ENCODE results near the gene ECD. TPM values are rescaled to one million over a fixed set of nuclear protein-coding genes. Genes with fewer than 3 reads are reported as not detected.

The ECD gene
- polyA plus RNA-seq, 1 of the 3 experiments (the other 2 are of a cell fraction): 21.4 TPM

GRCh38 chr10:73167458-73167782, 388 bp downstream of the ECD start:
- no peaks in the 10 kb centered on the region for H3K9me2 ChIP-seq
- no peaks in the 10 kb centered on the region for H3K27me3 ChIP-seq (ENCODE audit: insufficient read depth)
- no peak for TF ChIP-seq RXRA (IDR thresholded peaks at IDR 0.05; ENCODE audit: borderline replicate concordance, low read depth)
- TF ChIP-seq RCOR1 (IDR thresholded peaks at IDR 0.05; ENCODE audit: low read length): no peak
- TF ChIP-seq REST (IDR thresholded peaks at IDR 0.05; ENCODE audit: low read depth, low read length): no peak
- TF ChIP-seq ZBTB33 (IDR thresholded peaks at IDR 0.05; ENCODE audit: borderline replicate concordance, low read depth): no peak
- TF ChIP-seq MAX (IDR thresholded peaks at IDR 0.05; ENCODE audit: low read depth): no peak
- TF ChIP-seq TCF12 (IDR thresholded peaks at IDR 0.05): no peak
- no peak for TF ChIP-seq RAD21 (IDR thresholded peaks at IDR 0.05; ENCODE audit: low read length)
- TF ChIP-seq CTCF (IDR thresholded peaks at IDR 0.05): no peak
- no peak for TF ChIP-seq JUND (IDR thresholded peaks at IDR 0.05)
- TF ChIP-seq EZH2phosphoT487 (IDR thresholded peaks at IDR 0.05; ENCODE audit: borderline replicate concordance, low read depth): no peak
- no peak for TF ChIP-seq NRF1 (IDR thresholded peaks at IDR 0.05; ENCODE audit: low read depth, low read length)
- no peak for TF ChIP-seq EP300 (IDR thresholded peaks at IDR 0.05; ENCODE audit: borderline replicate concordance in 1 of 2, low read depth in 1 of 2, low read length in 1 of 2)
- no peak for TF ChIP-seq MEF2A (IDR thresholded peaks at IDR 0.05; ENCODE audit: borderline replicate concordance, low read depth)
- no peak for TF ChIP-seq FOXJ3 (CRISPR knock-in tag; IDR thresholded peaks at IDR 0.05)
- no peak for TF ChIP-seq FOSL2 (IDR thresholded peaks at IDR 0.05; ENCODE audit: borderline replicate concordance, low read depth)
- TF ChIP-seq SMC3 (IDR thresholded peaks at IDR 0.05; ENCODE audit: low read depth, low read length): no peak
- peak overlapping the region; percentile 77 for H2AFZ ChIP-seq (ENCODE audit: low read depth)
- POLR2A ChIA-PET: no interaction called here
- peaks cover 83% of the 10 kb centered on the region for H3K79me2 ChIP-seq (ENCODE audit: insufficient read depth)
- peak overlapping the region; percentile 64 to 83 for H3K4me3 ChIP-seq (ENCODE audit: low read depth in 2 of 2, low read length in 1 of 2)
- H3F3A ChIP-seq (replicated peaks; ENCODE audit: insufficient read depth): peaks cover 16% of the 10 kb centered on the region
- CTCF ChIA-PET: interaction anchor here (0.9 to 2.3 kb wide), 2 partner anchors 8 to 33 kb away, joined by 3 to 15 read pairs; no protein-coding TSS in a partner anchor
- H3K9ac ChIP-seq: peak overlapping the region; percentile 89
- peaks cover 13 to 32% of the 10 kb centered on the region in 2 experiments for H3K36me3 ChIP-seq (replicated peaks in 1 of 2; ENCODE audit: control insufficient read depth in 1 of 2, insufficient read depth in 2 of 2, low read length in 1 of 2)
- no peaks in the 10 kb centered on the region for H3K9me3 ChIP-seq
- H3K4me1 ChIP-seq (ENCODE audit: control insufficient read depth in 1 of 2, insufficient read depth in 2 of 2, low read depth in 1 of 2, low read length in 1 of 2): no peaks in the 10 kb centered on the region; a peak in 2 of 4 replicates
- H3K4me2 ChIP-seq: peak overlapping the region; percentile 78
- DNase-seq: no peak
- peak overlapping the region; percentile 85 to 93 for H3K27ac ChIP-seq (ENCODE audit: low read depth in 2 of 2, low read length in 1 of 2)
- H4K20me1 ChIP-seq (ENCODE audit: insufficient read depth): peaks cover 9% of the 10 kb centered on the region
- 2% methylated on average over 5 of the region's 5 CpGs for WGBS (ENCODE audit: low lambda C conversion rate)
